Thyroid gland (tissue), 4 donors: Measurements from ENCODE around the gene PLCB3.

Experiments
- POLR2A ChIP-seq, 2 donors: fragments of 450-650 bp; IDR thresholded peaks; one replicate each; pipeline ENCODE4 v1.6.1; 2017; ENCODE audit warnings: antibody characterized with exemption in 2 of 2, mild to moderate bottlenecking in 2 of 2, moderate library complexity in 1 of 2
- TF ChIP-seq, protein P1 (sequence below), 6 experiments: fragments of 200-600 bp in 3 of 6; fragments of 450-650 bp in 3 of 6; sonication (generic) in 3 of 6; IDR thresholded peaks; one replicate each; pipeline ENCODE4 v1.5.1; 2016 to 2019; ENCODE audit warnings: antibody characterized with exemption in 6 of 6, mild to moderate bottlenecking in 2 of 6, inconsistent platforms in 1 of 6, moderate library complexity in 1 of 6

DNA sequence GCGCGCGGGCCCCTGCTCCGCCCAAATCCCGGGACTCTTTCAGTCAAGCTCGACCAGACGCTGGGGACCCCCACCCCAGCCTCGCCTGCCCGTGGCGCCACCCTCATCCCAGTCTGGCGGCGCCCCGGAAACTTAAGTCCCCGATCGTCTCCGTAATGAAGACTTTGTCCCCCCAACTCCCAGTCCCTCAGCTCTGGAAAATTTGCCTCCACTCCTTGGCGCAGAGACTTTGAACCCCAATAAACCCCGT, 348 bp downstream of the PLCB3 start:
- TF ChIP-seq POLR2A (IDR thresholded peaks at IDR 0.05): no peak
- TF ChIP-seq, protein P1, sequence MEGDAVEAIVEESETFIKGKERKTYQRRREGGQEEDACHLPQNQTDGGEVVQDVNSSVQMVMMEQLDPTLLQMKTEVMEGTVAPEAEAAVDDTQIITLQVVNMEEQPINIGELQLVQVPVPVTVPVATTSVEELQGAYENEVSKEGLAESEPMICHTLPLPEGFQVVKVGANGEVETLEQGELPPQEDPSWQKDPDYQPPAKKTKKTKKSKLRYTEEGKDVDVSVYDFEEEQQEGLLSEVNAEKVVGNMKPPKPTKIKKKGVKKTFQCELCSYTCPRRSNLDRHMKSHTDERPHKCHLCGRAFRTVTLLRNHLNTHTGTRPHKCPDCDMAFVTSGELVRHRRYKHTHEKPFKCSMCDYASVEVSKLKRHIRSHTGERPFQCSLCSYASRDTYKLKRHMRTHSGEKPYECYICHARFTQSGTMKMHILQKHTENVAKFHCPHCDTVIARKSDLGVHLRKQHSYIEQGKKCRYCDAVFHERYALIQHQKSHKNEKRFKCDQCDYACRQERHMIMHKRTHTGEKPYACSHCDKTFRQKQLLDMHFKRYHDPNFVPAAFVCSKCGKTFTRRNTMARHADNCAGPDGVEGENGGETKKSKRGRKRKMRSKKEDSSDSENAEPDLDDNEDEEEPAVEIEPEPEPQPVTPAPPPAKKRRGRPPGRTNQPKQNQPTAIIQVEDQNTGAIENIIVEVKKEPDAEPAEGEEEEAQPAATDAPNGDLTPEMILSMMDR (IDR thresholded peaks at IDR 0.05): no peak
